Measurements from ENCODE around the gene PDE5A.
"Not testable (repeated sequence)": the region's sequence is repeated elsewhere in the genome, so short reads cannot be mapped to it uniquely, and the experiment has no call there.

- not testable (repeated sequence) for TF ChIP-seq EZH2 (IDR thresholded peaks at IDR 0.05; ENCODE audit: borderline replicate concordance); CTCF (IDR thresholded peaks at IDR 0.05; ENCODE audit: poor library complexity)
Measured at GRCh38 chr4:119453286-119453685, 175.3 kb downstream of the PDE5A start.
